ENCODE results near the gene PIGB. TPM values are rescaled to one million over a fixed set of nuclear protein-coding genes. Genes with fewer than 3 reads are reported as not detected.
A peak's percentile ranks its signal among the peaks of the same experiment; 100 is the strongest.

PIGB gene
- total and polyA plus RNA-seq, 2 donors from 2014 or later, result 17.4 to 17.6 TPM

GRCh38 chr15:55344206-55344605, 25.2 kb downstream of the PIGB start:
- no peaks in the 10 kb centered on the region for H3K9me3 ChIP-seq (ENCODE audit: control insufficient read depth in 2 of 3, insufficient read depth in 1 of 3, low read length in 3 of 3)
- no peak overlapping the region for H3K4me3 ChIP-seq (ENCODE audit: low read length in 3 of 3)
- peaks cover 0 to 10% (median 3%) of the 10 kb centered on the region in 3 donors for H3K4me1 ChIP-seq (ENCODE audit: control insufficient read depth in 2 of 3, insufficient read depth in 2 of 3, low read depth in 1 of 3, low read length in 3 of 3)
- no peak overlapping the region for H3K9ac ChIP-seq (ENCODE audit: low read length in 3 of 3)
- no peaks in the 10 kb centered on the region for H3K27me3 ChIP-seq (ENCODE audit: control insufficient read depth, insufficient read depth, low read length)
- peaks cover 0 to 8% (median 0%) of the 10 kb centered on the region in 3 donors for H3K36me3 ChIP-seq (ENCODE audit: control insufficient read depth in 2 of 3, insufficient read depth in 3 of 3, low read length in 3 of 3)
- H3K27ac ChIP-seq (ENCODE audit: low read depth in 2 of 2, low read length in 2 of 2), result no peak overlapping the region
- TF ChIP-seq, protein P1, sequence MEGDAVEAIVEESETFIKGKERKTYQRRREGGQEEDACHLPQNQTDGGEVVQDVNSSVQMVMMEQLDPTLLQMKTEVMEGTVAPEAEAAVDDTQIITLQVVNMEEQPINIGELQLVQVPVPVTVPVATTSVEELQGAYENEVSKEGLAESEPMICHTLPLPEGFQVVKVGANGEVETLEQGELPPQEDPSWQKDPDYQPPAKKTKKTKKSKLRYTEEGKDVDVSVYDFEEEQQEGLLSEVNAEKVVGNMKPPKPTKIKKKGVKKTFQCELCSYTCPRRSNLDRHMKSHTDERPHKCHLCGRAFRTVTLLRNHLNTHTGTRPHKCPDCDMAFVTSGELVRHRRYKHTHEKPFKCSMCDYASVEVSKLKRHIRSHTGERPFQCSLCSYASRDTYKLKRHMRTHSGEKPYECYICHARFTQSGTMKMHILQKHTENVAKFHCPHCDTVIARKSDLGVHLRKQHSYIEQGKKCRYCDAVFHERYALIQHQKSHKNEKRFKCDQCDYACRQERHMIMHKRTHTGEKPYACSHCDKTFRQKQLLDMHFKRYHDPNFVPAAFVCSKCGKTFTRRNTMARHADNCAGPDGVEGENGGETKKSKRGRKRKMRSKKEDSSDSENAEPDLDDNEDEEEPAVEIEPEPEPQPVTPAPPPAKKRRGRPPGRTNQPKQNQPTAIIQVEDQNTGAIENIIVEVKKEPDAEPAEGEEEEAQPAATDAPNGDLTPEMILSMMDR (IDR thresholded peaks at IDR 0.05; ENCODE audit: borderline replicate concordance, extremely low read depth, insufficient read depth), result no peak
- FAIRE-seq (no peak), DNase-seq (peak in 1 of 5 donors; percentile 30)
- intact Hi-C loops (cut with DNase I), result no loop called here

GRCh38 chr15:55348281-55348778, 29.3 kb downstream of the PIGB start:
- Histone ChIP-seq H3K27ac (ENCODE audit: low read depth in 2 of 2, low read length in 2 of 2) (no peak overlapping the region), H3K9me3 (ENCODE audit: control insufficient read depth in 2 of 3, insufficient read depth in 1 of 3, low read length in 3 of 3) (no peaks in the 10 kb centered on the region), H3K9ac (ENCODE audit: low read length in 3 of 3) (no peak overlapping the region), H3K4me1 (ENCODE audit: control insufficient read depth in 2 of 3, insufficient read depth in 2 of 3, low read depth in 1 of 3, low read length in 3 of 3) (peaks cover 0 to 6% (median 3%) of the 10 kb centered on the region in 3 donors), H3K27me3 (ENCODE audit: control insufficient read depth, insufficient read depth, low read length) (no peaks in the 10 kb centered on the region), H3K36me3 (ENCODE audit: control insufficient read depth in 2 of 3, insufficient read depth in 3 of 3, low read length in 3 of 3) (peaks cover 0 to 4% (median 0%) of the 10 kb centered on the region in 3 donors), H3K4me3 (ENCODE audit: low read length in 3 of 3) (no peak overlapping the region)
- FAIRE-seq (no peak), DNase-seq (no peak)
- intact Hi-C loops (cut with DNase I), result no loop called here
- TF ChIP-seq, protein P1 (IDR thresholded peaks at IDR 0.05; ENCODE audit: borderline replicate concordance, extremely low read depth, insufficient read depth), result no peak

DNA sequence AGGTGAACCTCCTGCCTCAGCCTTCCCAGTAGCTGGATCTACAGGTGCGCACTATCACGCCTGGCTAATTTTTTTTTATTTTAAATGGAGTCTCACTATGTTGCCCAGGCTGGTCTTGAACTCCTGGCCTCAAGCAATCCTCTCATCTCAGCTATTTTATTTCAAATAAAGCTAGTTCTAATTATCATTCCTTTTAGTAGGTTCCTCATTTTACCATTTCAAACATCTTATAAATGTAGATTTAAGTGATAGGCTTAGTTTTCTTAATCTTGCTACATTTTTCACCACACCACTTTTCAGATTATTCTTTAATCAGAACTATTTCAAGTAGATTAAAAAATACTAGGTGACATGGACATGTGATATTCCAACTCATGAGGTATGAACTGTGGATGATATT, 30.3 kb downstream of the PIGB start:
- DNase-seq (no peak), FAIRE-seq (no peak)
- TF ChIP-seq, protein P1 (IDR thresholded peaks at IDR 0.05; ENCODE audit: borderline replicate concordance, extremely low read depth, insufficient read depth), result no peak
- Histone ChIP-seq H3K27ac (ENCODE audit: low read depth in 2 of 2, low read length in 2 of 2) (no peak overlapping the region), H3K36me3 (ENCODE audit: control insufficient read depth in 2 of 3, insufficient read depth in 3 of 3, low read length in 3 of 3) (peaks cover 0 to 4% (median 0%) of the 10 kb centered on the region in 3 donors), H3K27me3 (ENCODE audit: control insufficient read depth, insufficient read depth, low read length) (no peaks in the 10 kb centered on the region), H3K9me3 (ENCODE audit: control insufficient read depth in 2 of 3, insufficient read depth in 1 of 3, low read length in 3 of 3) (no peaks in the 10 kb centered on the region), H3K9ac (ENCODE audit: low read length in 3 of 3) (no peak overlapping the region), H3K4me3 (ENCODE audit: low read length in 3 of 3) (no peak overlapping the region), H3K4me1 (ENCODE audit: control insufficient read depth in 2 of 3, insufficient read depth in 2 of 3, low read depth in 1 of 3, low read length in 3 of 3) (peaks cover 0 to 1% (median under 1%) of the 10 kb centered on the region in 3 donors)
- intact Hi-C loops (cut with DNase I), result no loop called here

DNA sequence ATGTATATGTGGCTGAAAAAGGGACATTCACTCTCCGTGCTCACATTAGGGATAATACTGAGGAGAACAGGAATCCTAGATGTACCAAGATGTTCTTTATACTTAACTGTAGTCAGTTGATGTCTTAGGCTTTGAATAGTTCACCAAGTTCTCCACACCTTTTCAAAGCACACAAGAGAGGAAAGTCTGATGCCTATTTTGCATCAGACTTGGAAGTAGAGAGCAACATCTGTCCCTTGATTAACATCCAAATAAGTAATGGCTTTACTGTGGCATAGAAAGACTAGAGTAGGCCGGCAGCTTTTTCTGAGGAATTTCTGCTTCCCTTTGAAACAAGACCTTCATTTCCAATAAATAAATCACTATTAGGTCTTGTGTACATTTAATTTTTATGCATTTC, 34.0 kb downstream of the PIGB start:
- Histone ChIP-seq H3K27me3 (ENCODE audit: control insufficient read depth, insufficient read depth, low read length) (no peaks in the 10 kb centered on the region), H3K36me3 (ENCODE audit: control insufficient read depth in 2 of 3, insufficient read depth in 3 of 3, low read length in 3 of 3) (no peaks in the 10 kb centered on the region), H3K27ac (ENCODE audit: low read depth in 2 of 2, low read length in 2 of 2) (no peak overlapping the region), H3K4me1 (ENCODE audit: control insufficient read depth in 2 of 3, insufficient read depth in 2 of 3, low read depth in 1 of 3, low read length in 3 of 3) (no peaks in the 10 kb centered on the region), H3K9me3 (ENCODE audit: control insufficient read depth in 2 of 3, insufficient read depth in 1 of 3, low read length in 3 of 3) (no peaks in the 10 kb centered on the region), H3K4me3 (ENCODE audit: low read length in 3 of 3) (no peak overlapping the region), H3K9ac (ENCODE audit: low read length in 3 of 3) (no peak overlapping the region)
- intact Hi-C loops (cut with DNase I), result no loop called here
- no peak for DNase-seq
- FAIRE-seq, result no peak
- TF ChIP-seq, protein P1 (IDR thresholded peaks at IDR 0.05; ENCODE audit: borderline replicate concordance, extremely low read depth, insufficient read depth), result no peak
